ENCODE data around the gene DENND5B. TPM values are rescaled to one million over a fixed set of nuclear protein-coding genes. Genes with fewer than 3 reads are reported as not detected.

Gene DENND5B
- total and polyA plus RNA-seq, 10 of the 15 experiments (the other 5 are each of a cell fraction or from before 2014, with no cell fraction given), result 0.39 to 32.5 (median 20.6) TPM

- TF ChIP-seq NFIC (IDR thresholded peaks at IDR 0.05; ENCODE audit: low read depth, low read length), result peak; percentile 89
- TF ChIP-seq FOS (IDR thresholded peaks at IDR 0.05; ENCODE audit: borderline replicate concordance, extremely low read depth, insufficient read length), result no peak
- no peak for TF ChIP-seq CHD2 (IDR thresholded peaks at IDR 0.05; ENCODE audit: borderline replicate concordance, low read depth, low read length)
- TF ChIP-seq BCL11A (IDR thresholded peaks at IDR 0.05; ENCODE audit: low read depth, low read length), result peak; percentile 32; the same call in 1 of the 2 replicates
- peak in 1 of 2 experiments; percentile 74; a peak in 1 of 4 replicates for TF ChIP-seq CEBPB (IDR thresholded peaks at IDR 0.05; ENCODE audit: borderline replicate concordance in 1 of 2, low read depth in 2 of 2, low read length in 2 of 2)
- TF ChIP-seq, protein P1, sequence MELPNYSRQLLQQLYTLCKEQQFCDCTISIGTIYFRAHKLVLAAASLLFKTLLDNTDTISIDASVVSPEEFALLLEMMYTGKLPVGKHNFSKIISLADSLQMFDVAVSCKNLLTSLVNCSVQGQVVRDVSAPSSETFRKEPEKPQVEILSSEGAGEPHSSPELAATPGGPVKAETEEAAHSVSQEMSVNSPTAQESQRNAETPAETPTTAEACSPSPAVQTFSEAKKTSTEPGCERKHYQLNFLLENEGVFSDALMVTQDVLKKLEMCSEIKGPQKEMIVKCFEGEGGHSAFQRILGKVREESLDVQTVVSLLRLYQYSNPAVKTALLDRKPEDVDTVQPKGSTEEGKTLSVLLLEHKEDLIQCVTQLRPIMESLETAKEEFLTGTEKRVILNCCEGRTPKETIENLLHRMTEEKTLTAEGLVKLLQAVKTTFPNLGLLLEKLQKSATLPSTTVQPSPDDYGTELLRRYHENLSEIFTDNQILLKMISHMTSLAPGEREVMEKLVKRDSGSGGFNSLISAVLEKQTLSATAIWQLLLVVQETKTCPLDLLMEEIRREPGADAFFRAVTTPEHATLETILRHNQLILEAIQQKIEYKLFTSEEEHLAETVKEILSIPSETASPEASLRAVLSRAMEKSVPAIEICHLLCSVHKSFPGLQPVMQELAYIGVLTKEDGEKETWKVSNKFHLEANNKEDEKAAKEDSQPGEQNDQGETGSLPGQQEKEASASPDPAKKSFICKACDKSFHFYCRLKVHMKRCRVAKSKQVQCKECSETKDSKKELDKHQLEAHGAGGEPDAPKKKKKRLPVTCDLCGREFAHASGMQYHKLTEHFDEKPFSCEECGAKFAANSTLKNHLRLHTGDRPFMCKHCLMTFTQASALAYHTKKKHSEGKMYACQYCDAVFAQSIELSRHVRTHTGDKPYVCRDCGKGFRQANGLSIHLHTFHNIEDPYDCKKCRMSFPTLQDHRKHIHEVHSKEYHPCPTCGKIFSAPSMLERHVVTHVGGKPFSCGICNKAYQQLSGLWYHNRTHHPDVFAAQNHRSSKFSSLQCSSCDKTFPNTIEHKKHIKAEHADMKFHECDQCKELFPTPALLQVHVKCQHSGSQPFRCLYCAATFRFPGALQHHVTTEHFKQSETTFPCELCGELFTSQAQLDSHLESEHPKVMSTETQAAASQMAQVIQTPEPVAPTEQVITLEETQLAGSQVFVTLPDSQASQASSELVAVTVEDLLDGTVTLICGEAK (IDR thresholded peaks at IDR 0.05; ENCODE audit: borderline replicate concordance), result no peak
- peak; percentile 83; the same call in 1 of the 2 replicates for TF ChIP-seq MEF2A (IDR thresholded peaks at IDR 0.05; ENCODE audit: insufficient read depth, low read depth, low read length)
- TF ChIP-seq MEF2B (IDR thresholded peaks at IDR 0.05; ENCODE audit: partially characterized antibody, poor library complexity, severe bottlenecking), result peak; percentile 57
- peak; percentile 83 to 88; a peak in 3 of 4 replicates for TF ChIP-seq BHLHE40 (IDR thresholded peaks at IDR 0.05; ENCODE audit: borderline replicate concordance in 1 of 2, low read depth in 2 of 2, low read length in 1 of 2)
- TF ChIP-seq EP300 (IDR thresholded peaks at IDR 0.05; ENCODE audit: borderline replicate concordance in 1 of 2, control insufficient read depth in 1 of 2, low read depth in 2 of 2, low read length in 2 of 2), result peak; percentile 67 to 75; a peak in 3 of 4 replicates
- TF ChIP-seq SPI1 (IDR thresholded peaks at IDR 0.05; ENCODE audit: borderline replicate concordance, insufficient read depth, low read depth, low read length), result peak; percentile 87
- no peak for TF ChIP-seq ZBTB33 (IDR thresholded peaks at IDR 0.05)
- TF ChIP-seq RUNX3 (IDR thresholded peaks at IDR 0.05; ENCODE audit: low read length), result peak; percentile 75
- TF ChIP-seq TCF7 (IDR thresholded peaks at IDR 0.05; ENCODE audit: borderline replicate concordance), result peak; percentile 70
- peak; percentile 63; a peak in 2 of 4 replicates for TF ChIP-seq IKZF2 (IDR thresholded peaks at IDR 0.05)
- no peak for TF ChIP-seq WRNIP1 (IDR thresholded peaks at IDR 0.05; ENCODE audit: borderline replicate concordance, low read depth, low read length)
- TF ChIP-seq CREM (IDR thresholded peaks at IDR 0.05; ENCODE audit: low read depth), result peak; percentile 50; the same call in 1 of the 2 replicates
- TF ChIP-seq ETV6 (conservative IDR thresholded peaks at IDR 0.05 in 1 of 2, IDR thresholded peaks at IDR 0.05 in 1 of 2; ENCODE audit: borderline replicate concordance in 1 of 2, low read depth in 1 of 2), result peak in 1 of 2 experiments; percentile 43; a peak in 1 of 4 replicates
- TF ChIP-seq ZBED1 (IDR thresholded peaks at IDR 0.05; ENCODE audit: borderline replicate concordance), result peak; percentile 50; the same call in 1 of the 2 replicates
- TF ChIP-seq PKNOX1 (IDR thresholded peaks at IDR 0.05), result peak; percentile 96
- no peak for TF ChIP-seq CHD4 (IDR thresholded peaks at IDR 0.05)
- TF ChIP-seq, protein P2, sequence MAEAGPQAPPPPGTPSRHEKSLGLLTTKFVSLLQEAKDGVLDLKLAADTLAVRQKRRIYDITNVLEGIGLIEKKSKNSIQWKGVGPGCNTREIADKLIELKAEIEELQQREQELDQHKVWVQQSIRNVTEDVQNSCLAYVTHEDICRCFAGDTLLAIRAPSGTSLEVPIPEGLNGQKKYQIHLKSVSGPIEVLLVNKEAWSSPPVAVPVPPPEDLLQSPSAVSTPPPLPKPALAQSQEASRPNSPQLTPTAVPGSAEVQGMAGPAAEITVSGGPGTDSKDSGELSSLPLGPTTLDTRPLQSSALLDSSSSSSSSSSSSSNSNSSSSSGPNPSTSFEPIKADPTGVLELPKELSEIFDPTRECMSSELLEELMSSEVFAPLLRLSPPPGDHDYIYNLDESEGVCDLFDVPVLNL (IDR thresholded peaks at IDR 0.05; ENCODE audit: low read depth, low read length), result no peak
These were observed 12.6 kb upstream of the DENND5B start (continued) for GRCh38 chr12:31603546-31604009.

All from GM12878 (cell line).